Muscle of arm (tissue), 12 donors: ENCODE measurements around the gene TMCC1. TPM values are rescaled to one million over a fixed set of nuclear protein-coding genes. Genes with fewer than 3 reads are reported as not detected.
A peak's percentile ranks its signal among the peaks of the same experiment; 100 is the strongest.
"Not testable (repeated sequence)": the region's sequence is repeated elsewhere in the genome, so short reads cannot be mapped to it uniquely, and the experiment has no call there.

ENCODE experiments used
- DNase-seq: peaks from one replicate; pipeline ENCODE4 v3.0.0-alpha.2; 2013
- polyA plus RNA-seq, 12 donors: library from polyadenylated mRNA; unstranded; fragments of 120-200 nt; gene quantifications; one replicate each; pipeline ENCODE4 v1.2.1, GENCODE V29; 2013; ENCODE audit not compliant: insufficient read length in 12 of 12

The TMCC1 gene
- polyA plus RNA-seq, 12 donors = 23.3 to 51.6 (median 36.9) TPM; not detected in 1

GRCh38 chr3:129653019-129653418, 240.5 kb downstream of the TMCC1 start:
- DNase-seq = no peak

GRCh38 chr3:129651435-129652202, 241.9 kb downstream of the TMCC1 start:
- DNase-seq = no peak

- DNase-seq = peak; percentile 71
Measured at GRCh38 chr3:129650256-129650872, 243.1 kb downstream of the TMCC1 start.

GRCh38 chr3:129648391-129648790, 245.1 kb downstream of the TMCC1 start:
- DNase-seq = no peak

GRCh38 chr3:129645286-129645685, 248.2 kb downstream of the TMCC1 start:
- DNase-seq = no peak

GRCh38 chr3:129644836-129645235, 248.7 kb downstream of the TMCC1 start:
- DNase-seq = no peak

GRCh38 chr3:129641567-129642260, 251.8 kb downstream of the TMCC1 start:
- DNase-seq = not testable (repeated sequence)

GRCh38 chr3:129640985-129641384, 252.5 kb downstream of the TMCC1 start:
- not testable (repeated sequence) for DNase-seq

GRCh38 chr3:129638481-129638880, 255.0 kb downstream of the TMCC1 start:
- DNase-seq = no peak

GRCh38 chr3:129636082-129636481, 257.4 kb downstream of the TMCC1 start:
- DNase-seq = no peak

GRCh38 chr3:129635656-129636055, 257.9 kb downstream of the TMCC1 start:
- no peak for DNase-seq

- no peak for DNase-seq
Measured at GRCh38 chr3:129633751-129634481, 259.6 kb downstream of the TMCC1 start.

- no peak for DNase-seq
Measured at GRCh38 chr3:129632977-129633376, 260.5 kb downstream of the TMCC1 start.

- DNase-seq = no peak
Measured at GRCh38 chr3:129632556-129632955, 261.0 kb downstream of the TMCC1 start.

GRCh38 chr3:129632056-129632455, 261.5 kb downstream of the TMCC1 start:
- no peak for DNase-seq

- DNase-seq = no peak
Measured at GRCh38 chr3:129629011-129629410, 264.5 kb downstream of the TMCC1 start.

- DNase-seq = no peak
Measured at GRCh38 chr3:129628169-129628522, 265.4 kb downstream of the TMCC1 start.

- DNase-seq = peak; percentile 85
Measured at GRCh38 chr3:129627350-129628168, 266.0 kb downstream of the TMCC1 start.

- DNase-seq = peak; percentile 70
Measured at GRCh38 chr3:129626744-129627349, 266.7 kb downstream of the TMCC1 start.

- DNase-seq = no peak
Measured at GRCh38 chr3:129625072-129625874, 268.2 kb downstream of the TMCC1 start.
